ENCODE results near the gene DYRK1A.

- TF ChIP-seq CTCF (IDR thresholded peaks at IDR 0.05): no peak
- no peak for TF ChIP-seq POLR2AphosphoS5 (IDR thresholded peaks at IDR 0.05)
Observed at GRCh38 chr21:37507716-37508115, 141.1 kb downstream of the DYRK1A start.

All from prostate gland (tissue), 2 donors.